Fibroblast of pulmonary artery (primary cell): ENCODE data around the gene FAM241A.
"Not testable (repeated sequence)": the region's sequence is repeated elsewhere in the genome, so short reads cannot be mapped to it uniquely, and the experiment has no call there.

Source experiments
- DNase-seq: peaks from one replicate; pipeline ENCODE4 v3.0.0-alpha.2; 2010; ENCODE audit warnings: low read depth
- H3K4me3 ChIP-seq: replicated peaks from 2 replicates; pipeline ENCODE4 v1.5.1; 2011; ENCODE audit warnings: low read depth, mild to moderate bottlenecking, control low read depth, low read length, moderate library complexity
- CTCF ChIP-seq: IDR thresholded peaks from 2 replicates; pipeline ENCODE4 v1.5.1; 2011; ENCODE audit warnings: mild to moderate bottlenecking, control low read depth, low read length, inconsistent platforms; ENCODE audit errors: missing control alignments

FAM241A gene

GRCh38 chr4:112196461-112196860, 51.2 kb downstream of the FAM241A start:
- DNase-seq = no peak
- H3K4me3 ChIP-seq = no peak overlapping the region
- TF ChIP-seq CTCF = no peak

GRCh38 chr4:112199041-112199440, 53.8 kb downstream of the FAM241A start:
- DNase-seq = no peak
- no peak for TF ChIP-seq CTCF
- H3K4me3 ChIP-seq = no peak overlapping the region

GRCh38 chr4:112201915-112202505, 56.8 kb downstream of the FAM241A start:
- TF ChIP-seq CTCF = no peak
- H3K4me3 ChIP-seq = no peak overlapping the region
- DNase-seq = no peak

GRCh38 chr4:112203593-112203992, 58.3 kb downstream of the FAM241A start:
- H3K4me3 ChIP-seq = no peak overlapping the region
- DNase-seq = no peak
- no peak for TF ChIP-seq CTCF

- DNase-seq = no peak
- no peak overlapping the region for H3K4me3 ChIP-seq
- no peak for TF ChIP-seq CTCF
These were observed 61.2 kb downstream of the FAM241A start for GRCh38 chr4:112206431-112206830.

GRCh38 chr4:112208137-112209095, 63.2 kb downstream of the FAM241A start:
- DNase-seq, H3K4me3 ChIP-seq: not testable (repeated sequence)

- H3K4me3 ChIP-seq = no peak overlapping the region
- DNase-seq = no peak
- no peak for TF ChIP-seq CTCF
These were observed 65.5 kb downstream of the FAM241A start for GRCh38 chr4:112210777-112211176.
